ENCODE measurements around the gene GTF3C6. TPM values are rescaled to one million over a fixed set of nuclear protein-coding genes. Genes with fewer than 3 reads are reported as not detected.
A peak's percentile ranks its signal among the peaks of the same experiment; 100 is the strongest.

Gene GTF3C6
- total and polyA plus RNA-seq, 2 of the 13 experiments (the other 11 are each of a cell fraction or from before 2014, with no cell fraction given), result 21.6 to 160 TPM

- peak; percentile 98 for TF ChIP-seq PHF8 (CRISPR knock-in tag; IDR thresholded peaks at IDR 0.05)
- TF ChIP-seq DPF2 (CRISPR knock-in tag; IDR thresholded peaks at IDR 0.05; ENCODE audit: borderline replicate concordance, low read depth), result no peak
- no peak for TF ChIP-seq NONO (IDR thresholded peaks at IDR 0.05)
- TF ChIP-seq NONO (CRISPR knock-in tag; conservative IDR thresholded peaks at IDR 0.05), result peak; percentile 80
- 0 out of 2 replicates have a peak, but pooled peaks have one; percentile 48 for TF ChIP-seq ZMAT3 (CRISPR knock-in tag; conservative IDR thresholded peaks at IDR 0.05)
- TF ChIP-seq ZNF761 (CRISPR knock-in tag; conservative IDR thresholded peaks at IDR 0.05), result peak; percentile 93; the same call in 1 of the 2 replicates
- peak; percentile 80 for TF ChIP-seq JUN (CRISPR knock-in tag; IDR thresholded peaks at IDR 0.05)
- peak; percentile 90 for TF ChIP-seq POGK (CRISPR knock-in tag; conservative IDR thresholded peaks at IDR 0.05)
- TF ChIP-seq ZIK1 (CRISPR knock-in tag; IDR thresholded peaks at IDR 0.05; ENCODE audit: borderline replicate concordance, low read depth), result peak; percentile 54; the same call in 1 of the 2 replicates
- TF ChIP-seq ZNF382 (CRISPR knock-in tag; IDR thresholded peaks at IDR 0.05; ENCODE audit: borderline replicate concordance), result no peak
- 0 out of 2 replicates have a peak, but pooled peaks have one; percentile 58 for TF ChIP-seq NFATC3 (CRISPR knock-in tag; IDR thresholded peaks at IDR 0.05)
- no peak; the same call in 1 of the 2 replicates for TF ChIP-seq ZNF746 (CRISPR knock-in tag; IDR thresholded peaks at IDR 0.05)
- TF ChIP-seq, protein P1, sequence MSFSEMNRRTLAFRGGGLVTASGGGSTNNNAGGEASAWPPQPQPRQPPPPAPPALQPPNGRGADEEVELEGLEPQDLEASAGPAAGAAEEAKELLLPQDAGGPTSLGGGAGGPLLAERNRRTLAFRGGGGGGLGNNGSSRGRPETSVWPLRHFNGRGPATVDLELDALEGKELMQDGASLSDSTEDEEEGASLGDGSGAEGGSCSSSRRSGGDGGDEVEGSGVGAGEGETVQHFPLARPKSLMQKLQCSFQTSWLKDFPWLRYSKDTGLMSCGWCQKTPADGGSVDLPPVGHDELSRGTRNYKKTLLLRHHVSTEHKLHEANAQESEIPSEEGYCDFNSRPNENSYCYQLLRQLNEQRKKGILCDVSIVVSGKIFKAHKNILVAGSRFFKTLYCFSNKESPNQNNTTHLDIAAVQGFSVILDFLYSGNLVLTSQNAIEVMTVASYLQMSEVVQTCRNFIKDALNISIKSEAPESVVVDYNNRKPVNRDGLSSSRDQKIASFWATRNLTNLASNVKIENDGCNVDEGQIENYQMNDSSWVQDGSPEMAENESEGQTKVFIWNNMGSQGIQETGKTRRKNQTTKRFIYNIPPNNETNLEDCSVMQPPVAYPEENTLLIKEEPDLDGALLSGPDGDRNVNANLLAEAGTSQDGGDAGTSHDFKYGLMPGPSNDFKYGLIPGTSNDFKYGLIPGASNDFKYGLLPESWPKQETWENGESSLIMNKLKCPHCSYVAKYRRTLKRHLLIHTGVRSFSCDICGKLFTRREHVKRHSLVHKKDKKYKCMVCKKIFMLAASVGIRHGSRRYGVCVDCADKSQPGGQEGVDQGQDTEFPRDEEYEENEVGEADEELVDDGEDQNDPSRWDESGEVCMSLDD (CRISPR knock-in tag; IDR thresholded peaks at IDR 0.05; ENCODE audit: borderline replicate concordance), result peak; percentile 28; the same call in 1 of the 2 replicates
- no peak for TF ChIP-seq SIN3B (IDR thresholded peaks at IDR 0.05; ENCODE audit: low read length)
- peak; percentile 57; the same call in 1 of the 2 replicates for TF ChIP-seq HMG20B (CRISPR knock-in tag; conservative IDR thresholded peaks at IDR 0.05)
- TF ChIP-seq SALL2 (CRISPR knock-in tag; IDR thresholded peaks at IDR 0.05), result peak; percentile 90
- TF ChIP-seq, protein P2, sequence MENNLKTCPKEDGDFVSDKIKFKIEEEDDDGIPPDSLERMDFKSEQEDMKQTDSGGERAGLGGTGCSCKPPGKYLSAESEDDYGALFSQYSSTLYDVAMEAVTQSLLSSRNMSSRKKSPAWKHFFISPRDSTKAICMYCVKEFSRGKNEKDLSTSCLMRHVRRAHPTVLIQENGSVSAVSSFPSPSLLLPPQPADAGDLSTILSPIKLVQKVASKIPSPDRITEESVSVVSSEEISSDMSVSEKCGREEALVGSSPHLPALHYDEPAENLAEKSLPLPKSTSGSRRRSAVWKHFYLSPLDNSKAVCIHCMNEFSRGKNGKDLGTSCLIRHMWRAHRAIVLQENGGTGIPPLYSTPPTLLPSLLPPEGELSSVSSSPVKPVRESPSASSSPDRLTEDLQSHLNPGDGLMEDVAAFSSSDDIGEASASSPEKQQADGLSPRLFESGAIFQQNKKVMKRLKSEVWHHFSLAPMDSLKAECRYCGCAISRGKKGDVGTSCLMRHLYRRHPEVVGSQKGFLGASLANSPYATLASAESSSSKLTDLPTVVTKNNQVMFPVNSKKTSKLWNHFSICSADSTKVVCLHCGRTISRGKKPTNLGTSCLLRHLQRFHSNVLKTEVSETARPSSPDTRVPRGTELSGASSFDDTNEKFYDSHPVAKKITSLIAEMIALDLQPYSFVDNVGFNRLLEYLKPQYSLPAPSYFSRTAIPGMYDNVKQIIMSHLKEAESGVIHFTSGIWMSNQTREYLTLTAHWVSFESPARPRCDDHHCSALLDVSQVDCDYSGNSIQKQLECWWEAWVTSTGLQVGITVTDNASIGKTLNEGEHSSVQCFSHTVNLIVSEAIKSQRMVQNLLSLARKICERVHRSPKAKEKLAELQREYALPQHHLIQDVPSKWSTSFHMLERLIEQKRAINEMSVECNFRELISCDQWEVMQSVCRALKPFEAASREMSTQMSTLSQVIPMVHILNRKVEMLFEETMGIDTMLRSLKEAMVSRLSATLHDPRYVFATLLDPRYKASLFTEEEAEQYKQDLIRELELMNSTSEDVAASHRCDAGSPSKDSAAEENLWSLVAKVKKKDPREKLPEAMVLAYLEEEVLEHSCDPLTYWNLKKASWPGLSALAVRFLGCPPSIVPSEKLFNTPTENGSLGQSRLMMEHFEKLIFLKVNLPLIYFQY (CRISPR knock-in tag; IDR thresholded peaks at IDR 0.05; ENCODE audit: borderline replicate concordance), result no peak; the same call in 1 of the 2 replicates
- TF ChIP-seq TARDBP (CRISPR knock-in tag; IDR thresholded peaks at IDR 0.05), result peak; percentile 86
- peak; percentile 94 for TF ChIP-seq MED8 (CRISPR knock-in tag; IDR thresholded peaks at IDR 0.05; ENCODE audit: insufficient replicate concordance)
- no peak for TF ChIP-seq SUZ12 (IDR thresholded peaks at IDR 0.05; ENCODE audit: low read depth, low read length)
- TF ChIP-seq ZNF296 (CRISPR knock-in tag; conservative IDR thresholded peaks at IDR 0.05), result no peak
Observed at GRCh38 chr6:110958329-110959192, at the start of gene GTF3C6 (continued).
